Fibroblast of villous mesenchyme (primary cell): Measurements from ENCODE around the gene MIXL1. TPM values are rescaled to one million over a fixed set of nuclear protein-coding genes. Genes with fewer than 3 reads are reported as not detected.
"Not testable (repeated sequence)": the region's sequence is repeated elsewhere in the genome, so short reads cannot be mapped to it uniquely, and the experiment has no call there.

Source experiments
- DNase-seq: peaks from one replicate; pipeline ENCODE4 v3.0.0-alpha.2; 2010; ENCODE audit warnings: low read depth
- H3K4me3 ChIP-seq: 2 replicates; pipeline ENCODE4 v1.5.1; 2011; ENCODE audit warnings: low read depth, mild to moderate bottlenecking, low read length
- CTCF ChIP-seq: IDR thresholded peaks from 2 replicates; pipeline ENCODE4 v1.5.1; 2012; ENCODE audit warnings: low read depth, mild to moderate bottlenecking, low read length; ENCODE audit not compliant: insufficient read depth
- total RNA-seq: library from RNA; depleted of rRNA; stranded (reverse); fragments of >200 nt; gene quantifications from 2 replicates; pipeline ENCODE4 v1.2.3, GENCODE V29; 2012

MIXL1 gene
- total RNA-seq, 1 donor, result 0.43 TPM

DNA sequence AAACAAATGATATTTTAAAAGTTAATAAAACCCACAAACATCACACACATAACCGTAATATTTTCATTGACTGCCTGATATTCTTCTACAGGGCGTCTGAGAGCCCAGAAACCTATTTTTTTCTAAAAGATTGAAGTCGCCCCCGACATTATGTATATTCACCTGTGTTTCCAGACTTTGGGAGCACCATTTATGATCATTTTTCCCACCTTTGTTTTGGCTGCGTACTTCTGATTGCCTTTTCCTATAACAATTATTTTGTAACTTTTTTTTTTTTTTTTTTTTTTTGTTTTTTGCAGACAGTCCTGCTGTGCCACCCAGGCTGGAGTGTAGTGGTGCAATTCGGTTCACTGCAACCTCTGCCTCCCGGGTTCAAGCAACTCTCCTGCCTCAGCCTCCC, 36.1 kb upstream of the MIXL1 start:
- peak overlapping the region; percentile 99 for H3K4me3 ChIP-seq
- DNase-seq, result no peak
- no peak for TF ChIP-seq CTCF

DNA sequence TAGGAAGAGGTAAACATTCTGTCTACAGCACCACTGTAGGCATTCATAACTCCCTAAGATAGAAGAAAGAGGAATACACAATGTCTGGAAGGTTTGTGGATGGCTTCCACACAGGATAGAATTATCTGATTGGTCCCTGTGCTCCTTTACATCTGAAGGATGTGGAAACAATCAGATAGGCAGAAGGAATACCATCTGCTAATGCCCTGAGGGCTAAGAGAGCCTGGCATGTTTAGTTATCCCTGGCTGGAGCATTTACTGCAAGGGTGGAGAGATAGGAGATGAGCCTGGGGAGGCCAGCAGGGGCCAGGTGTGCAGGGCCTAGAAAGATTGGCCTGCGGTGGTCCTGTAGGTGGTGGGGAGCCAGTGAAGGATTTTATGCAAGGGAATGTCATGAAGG, 28.3 kb upstream of the MIXL1 start:
- no peak for DNase-seq
- TF ChIP-seq CTCF, result no peak

DNA sequence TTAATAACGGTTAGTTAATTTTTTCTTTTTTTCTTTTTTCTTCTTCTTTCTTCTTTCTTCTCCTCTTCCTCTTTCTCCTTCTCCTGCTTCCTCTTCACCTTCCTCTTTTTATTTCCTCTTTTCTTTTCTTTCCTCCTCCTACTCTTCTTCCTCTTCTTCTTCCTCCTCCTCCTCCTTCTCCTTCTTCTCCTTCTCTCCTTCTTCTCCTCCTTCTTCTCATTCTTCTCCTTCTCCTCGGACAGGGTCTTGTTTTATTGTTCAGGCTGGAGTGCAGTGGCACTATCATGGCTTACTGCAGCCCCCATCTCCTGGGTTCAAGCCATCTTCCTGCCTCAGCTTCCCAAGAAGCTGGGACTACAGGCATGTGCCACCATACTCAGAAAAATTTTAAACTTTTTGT, 23.5 kb upstream of the MIXL1 start:
- no peak for DNase-seq
- no peak overlapping the region for H3K4me3 ChIP-seq
- TF ChIP-seq CTCF, result no peak

More for the DNA sequence above, 28.3 kb upstream of the MIXL1 start:
- no peak overlapping the region for H3K4me3 ChIP-seq

- no peak for DNase-seq
- no peak overlapping the region for H3K4me3 ChIP-seq
- TF ChIP-seq CTCF, result peak; percentile 55
These were observed 22.4 kb upstream of the MIXL1 start for GRCh38 chr1:226201029-226201593.

GRCh38 chr1:226202246-226202645, 21.2 kb upstream of the MIXL1 start:
- no peak overlapping the region for H3K4me3 ChIP-seq
- DNase-seq, result no peak
- no peak for TF ChIP-seq CTCF

GRCh38 chr1:226202666-226203065, 20.8 kb upstream of the MIXL1 start:
- not testable (repeated sequence) for H3K4me3 ChIP-seq, DNase-seq

DNA sequence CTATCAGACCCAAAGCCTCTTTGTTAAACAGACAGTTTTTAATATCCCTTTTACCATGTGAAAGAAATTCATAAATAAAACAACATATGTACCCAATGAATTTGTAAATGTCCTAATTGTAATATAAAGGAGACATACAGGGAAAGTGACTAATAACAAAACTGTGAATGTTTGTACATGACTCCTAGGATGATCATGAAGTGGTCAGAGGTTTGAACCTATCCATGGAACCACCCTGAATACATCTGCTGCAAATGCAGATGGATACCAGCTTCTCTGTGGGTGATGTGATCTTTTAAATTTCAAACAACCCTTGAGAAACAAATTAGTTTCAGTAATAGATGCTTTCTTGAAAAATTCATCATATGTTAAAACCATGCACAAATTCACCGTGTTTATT, 20.2 kb upstream of the MIXL1 start:
- no peak overlapping the region for H3K4me3 ChIP-seq
- no peak for TF ChIP-seq CTCF
- no peak for DNase-seq
